ENCODE data around the gene MAGOHB. TPM values are rescaled to one million over a fixed set of nuclear protein-coding genes. Genes with fewer than 3 reads are reported as not detected.

MAGOHB gene
- total RNA-seq, 1 experiment from 2014 or later, result 72.0 TPM

GRCh38 chr12:10632226-10632625, 18.8 kb upstream of the MAGOHB start:
- intact Hi-C loops (cut with micrococcal nuclease; ENCODE audit: unreplicated experiment), result no loop called here
- CTCF ChIA-PET, result no interaction called here
- BruUV-seq (replicated peaks), result no TSS peak

DNA sequence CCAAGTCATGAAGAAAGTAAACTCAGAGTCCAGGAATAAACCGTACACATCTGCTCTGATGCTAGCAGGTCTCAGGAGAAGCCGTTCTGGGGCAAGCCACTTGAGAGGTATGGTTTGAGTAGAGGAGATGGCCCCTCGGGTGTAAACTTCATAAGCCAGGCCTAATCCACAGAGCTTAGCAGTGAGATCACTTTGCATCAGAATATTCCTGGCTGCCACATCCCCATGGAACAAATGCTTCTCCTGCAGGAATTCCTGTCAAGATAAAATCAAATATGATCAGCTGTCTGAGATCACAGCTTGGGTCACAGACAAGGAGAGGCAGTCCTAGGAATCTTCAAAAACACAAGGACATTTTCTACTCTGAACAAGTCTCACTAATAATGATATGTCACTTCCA, 11.2 kb upstream of the MAGOHB start:
- Histone ChIP-seq H3K36me3 (ENCODE audit: insufficient read depth, low read length, poor library complexity, severe bottlenecking) (no peaks in the 10 kb centered on the region), H3K4me3 (ENCODE audit: low read depth, low read length, poor library complexity, severe bottlenecking) (no peak overlapping the region), H3K9me3 (ENCODE audit: low read depth, low read length, poor library complexity, severe bottlenecking) (no peaks in the 10 kb centered on the region)

More at GRCh38 chr12:10632226-10632625, 18.8 kb upstream of the MAGOHB start:
- Histone ChIP-seq H3K4me3 (ENCODE audit: low read depth, low read length, poor library complexity, severe bottlenecking) (no peak overlapping the region), H3K27me3 (replicated peaks; ENCODE audit: insufficient read depth, low read depth, low read length, poor library complexity) (peaks cover 3% of the 10 kb centered on the region), H3K27ac (ENCODE audit: low read depth, low read length, poor library complexity, severe bottlenecking) (no peak overlapping the region), H3K9me3 (ENCODE audit: low read depth, low read length, poor library complexity, severe bottlenecking) (no peaks in the 10 kb centered on the region), H3K36me3 (ENCODE audit: insufficient read depth, low read length, poor library complexity, severe bottlenecking) (no peaks in the 10 kb centered on the region), H3K4me1 (ENCODE audit: insufficient read depth, low read length, poor library complexity, severe bottlenecking) (no peaks in the 10 kb centered on the region)
- POLR2A ChIA-PET (ENCODE audit: low non-redundant PET), result no interaction called here
- no peak for DNase-seq (ENCODE audit: low spot score)
- TF ChIP-seq CTCF (conservative IDR thresholded peaks at IDR 0.05; ENCODE audit: low read depth, low read length), result no peak
- no peak for TF ChIP-seq EZH2 (IDR thresholded peaks at IDR 0.05; ENCODE audit: borderline replicate concordance, low read depth, low read length, poor library complexity, severe bottlenecking)

GRCh38 chr12:10623131-10623530, 9.7 kb upstream of the MAGOHB start:
- Histone ChIP-seq H3K27me3 (replicated peaks; ENCODE audit: insufficient read depth, low read depth, low read length, poor library complexity) (no peaks in the 10 kb centered on the region), H3K9me3 (ENCODE audit: low read depth, low read length, poor library complexity, severe bottlenecking) (no peaks in the 10 kb centered on the region), H3K4me3 (ENCODE audit: low read depth, low read length, poor library complexity, severe bottlenecking) (no peak overlapping the region), H3K36me3 (ENCODE audit: insufficient read depth, low read length, poor library complexity, severe bottlenecking) (no peaks in the 10 kb centered on the region), H3K4me1 (ENCODE audit: insufficient read depth, low read length, poor library complexity, severe bottlenecking) (no peaks in the 10 kb centered on the region), H3K27ac (ENCODE audit: low read depth, low read length, poor library complexity, severe bottlenecking) (no peak overlapping the region)
- intact Hi-C loops (cut with micrococcal nuclease; ENCODE audit: unreplicated experiment), result no loop called here
- no TSS peak for BruUV-seq (replicated peaks)
- ChIA-PET CTCF (no interaction called here), POLR2A (ENCODE audit: low non-redundant PET) (no interaction called here)
- no peak for TF ChIP-seq EZH2 (IDR thresholded peaks at IDR 0.05; ENCODE audit: borderline replicate concordance, low read depth, low read length, poor library complexity, severe bottlenecking)
- TF ChIP-seq CTCF (conservative IDR thresholded peaks at IDR 0.05; ENCODE audit: low read depth, low read length), result no peak
- DNase-seq (ENCODE audit: low spot score), result no peak

More for the DNA sequence above, 11.2 kb upstream of the MAGOHB start:
- Histone ChIP-seq H3K27me3 (replicated peaks; ENCODE audit: insufficient read depth, low read depth, low read length, poor library complexity) (no peaks in the 10 kb centered on the region), H3K4me1 (ENCODE audit: insufficient read depth, low read length, poor library complexity, severe bottlenecking) (no peaks in the 10 kb centered on the region), H3K27ac (ENCODE audit: low read depth, low read length, poor library complexity, severe bottlenecking) (no peak overlapping the region)
- no TSS peak for BruUV-seq (replicated peaks)
- CTCF ChIA-PET, result no interaction called here
- TF ChIP-seq EZH2 (IDR thresholded peaks at IDR 0.05; ENCODE audit: borderline replicate concordance, low read depth, low read length, poor library complexity, severe bottlenecking), result no peak
- no peak for TF ChIP-seq CTCF (conservative IDR thresholded peaks at IDR 0.05; ENCODE audit: low read depth, low read length)
- POLR2A ChIA-PET (ENCODE audit: low non-redundant PET), result no interaction called here
- intact Hi-C loops (cut with micrococcal nuclease; ENCODE audit: unreplicated experiment), result no loop called here
- no peak for DNase-seq (ENCODE audit: low spot score)
